GM18870 (cell line): ENCODE measurements around the gene PLXNB3.

Experiments
- ATAC-seq: cut with Tn5 transposase; IDR thresholded peaks from one replicate; pipeline ENCODE4 v1.9.1; 2021; ENCODE audit warnings: moderate library complexity; ENCODE audit not compliant: unreplicated experiment

The PLXNB3 gene

GRCh38 chrX:153750127-153750774 lies 13.8 kb upstream of the PLXNB3 start:
- no peak for ATAC-seq

- no peak for ATAC-seq
These were observed 8.9 kb upstream of the PLXNB3 start for GRCh38 chrX:153755136-153755535.

GRCh38 chrX:153761863-153762262 lies 2.2 kb upstream of the PLXNB3 start:
- no peak for ATAC-seq

GRCh38 chrX:153762626-153763173 lies 1.3 kb upstream of the PLXNB3 start:
- ATAC-seq, result no peak

- no peak for ATAC-seq
These were observed 634 bp upstream of the PLXNB3 start for GRCh38 chrX:153763298-153763932.

- no peak for ATAC-seq
These were observed 713 bp downstream of the PLXNB3 start for GRCh38 chrX:153764786-153765137.

- ATAC-seq, result no peak
These were observed 1.4 kb downstream of the PLXNB3 start for GRCh38 chrX:153765138-153766079.

- no peak for ATAC-seq
These were observed 2.2 kb downstream of the PLXNB3 start for GRCh38 chrX:153766098-153766817.

- ATAC-seq, result no peak
These were observed 3.0 kb downstream of the PLXNB3 start for GRCh38 chrX:153766871-153767673.

GRCh38 chrX:153767674-153768055 lies 3.6 kb downstream of the PLXNB3 start:
- ATAC-seq, result no peak

GRCh38 chrX:153768311-153769157 lies 4.5 kb downstream of the PLXNB3 start:
- ATAC-seq, result no peak

GRCh38 chrX:153769158-153769864 lies 5.3 kb downstream of the PLXNB3 start:
- ATAC-seq, result no peak

GRCh38 chrX:153769865-153770600 lies 6.0 kb downstream of the PLXNB3 start:
- ATAC-seq, result no peak

GRCh38 chrX:153770601-153771414 lies 6.8 kb downstream of the PLXNB3 start:
- ATAC-seq, result no peak

GRCh38 chrX:153771415-153772315 lies 7.6 kb downstream of the PLXNB3 start:
- ATAC-seq, result no peak
